Mesenteric fat pad (tissue), 1 donor: Measurements from ENCODE around the gene SLC26A2. TPM values are rescaled to one million over a fixed set of nuclear protein-coding genes. Genes with fewer than 3 reads are reported as not detected.

ENCODE experiments used
- DNase-seq: peaks from one replicate; pipeline ENCODE4 v3.0.0-alpha.2; 2020; ENCODE audit warnings: low spot score
- long read RNA-seq: library from polyadenylated mRNA; unstranded; transcript quantifications from one replicate; pipeline ENCODE4 v2.0.0, GENCODE V29; 2020
- total RNA-seq: library from RNA; stranded (reverse); fragmentation: NEBNext Ultra II Directional; extraction: Animal tissue kit (Norgen Biotek cat#: 25700); gene quantifications from one replicate; pipeline ENCODE4 v1.2.1, GENCODE V29; 2021
- donor health status: DM: yes; HTN: yes; CAD: no.

SLC26A2 gene
- total RNA-seq: 13.1 TPM
- long read RNA-seq, full-length matches to known transcripts: 13 of 17 reads
- long read RNA-seq, partial matches to known transcripts: 2 of 17 reads
- long read RNA-seq, other reads (novel, unspliced or antisense): 2 of 17 reads

DNA sequence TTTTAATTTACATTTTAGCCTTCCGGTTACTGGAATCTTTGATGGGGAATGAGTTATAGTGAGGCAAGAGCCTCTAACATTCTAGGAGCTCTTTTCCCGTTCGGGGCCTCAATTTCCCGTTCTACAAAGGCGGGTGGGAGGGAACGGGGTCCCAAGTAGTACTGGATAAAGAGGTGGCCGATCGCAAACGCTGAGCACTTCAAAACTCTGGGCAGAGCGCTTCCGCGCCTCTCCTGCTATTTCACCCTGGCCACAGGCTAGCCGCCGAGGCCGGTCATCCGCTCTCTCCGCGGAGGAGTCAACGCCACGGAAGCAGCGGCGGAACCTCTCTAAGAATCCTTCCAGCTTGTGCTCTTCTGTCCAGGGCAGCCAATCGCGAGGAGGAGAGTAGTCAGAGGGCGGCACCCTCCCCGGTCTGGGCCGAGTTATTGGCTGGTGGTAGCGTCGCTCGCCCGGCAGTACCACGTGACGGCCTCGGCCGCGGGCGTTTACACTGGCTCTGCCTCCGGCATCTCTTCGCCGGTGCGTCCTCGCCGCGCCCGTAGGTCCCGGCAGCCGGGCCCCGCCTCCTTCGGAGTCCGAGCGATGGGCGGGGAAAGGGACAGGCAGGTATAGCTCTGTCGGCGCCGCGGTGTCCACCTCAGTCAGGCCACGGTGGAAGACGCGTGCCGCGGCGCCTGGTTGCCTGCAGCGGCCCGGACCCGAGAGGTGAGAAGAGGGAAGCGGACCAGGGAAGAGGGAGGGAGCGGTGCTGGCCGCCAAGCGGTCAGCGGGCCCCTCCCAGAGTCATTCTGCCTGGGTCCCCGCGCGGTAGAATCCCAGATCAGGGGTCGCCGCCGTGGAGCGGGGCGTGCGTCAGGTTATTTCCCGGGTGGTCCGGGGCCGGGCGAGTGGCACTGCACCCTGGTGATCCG, at the start of gene SLC26A2:
SLC26A2 (plus strand) TSS at position 487 of the 914 bp plus-strand sequence. CDS start 16,895 bp downstream, outside the sequence.
- DNase-seq: peak; percentile 99

- no peak for DNase-seq
These were observed 49.5 kb upstream of the SLC26A2 start for GRCh38 chr5:149911031-149911430.

DNA sequence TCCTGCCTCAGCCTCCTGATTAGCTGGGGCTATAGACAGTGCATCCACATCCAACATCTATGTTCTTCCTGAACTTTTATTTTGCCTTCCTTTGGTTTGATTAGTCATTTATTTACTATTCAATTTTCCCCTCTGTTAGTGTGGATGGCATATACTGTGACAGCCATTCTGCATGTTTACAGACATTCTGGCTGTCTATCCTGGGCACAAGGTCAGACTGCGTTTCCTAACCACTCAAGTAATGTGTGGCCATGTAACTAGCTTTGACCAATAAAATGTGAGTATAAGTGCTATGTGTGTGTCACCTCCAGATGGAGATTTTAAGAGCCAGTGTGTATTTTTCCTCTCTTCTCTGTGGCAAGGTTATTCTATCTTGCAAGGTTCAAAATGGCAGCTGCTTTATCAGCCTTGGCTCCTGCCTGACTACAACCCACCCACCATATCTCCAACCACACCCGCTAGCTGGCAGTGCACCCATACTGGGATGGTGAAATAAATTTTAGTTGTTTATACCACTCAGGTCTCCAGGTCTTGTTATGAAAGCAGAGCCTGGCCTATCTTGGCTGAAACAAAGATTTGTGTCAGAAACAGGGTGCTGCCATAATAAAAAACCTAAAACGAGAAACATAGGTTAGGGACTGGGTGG, 48.2 kb upstream of the SLC26A2 start:
- no peak for DNase-seq

- DNase-seq: no peak
These were observed 46.8 kb upstream of the SLC26A2 start for GRCh38 chr5:149913436-149914419.

DNA sequence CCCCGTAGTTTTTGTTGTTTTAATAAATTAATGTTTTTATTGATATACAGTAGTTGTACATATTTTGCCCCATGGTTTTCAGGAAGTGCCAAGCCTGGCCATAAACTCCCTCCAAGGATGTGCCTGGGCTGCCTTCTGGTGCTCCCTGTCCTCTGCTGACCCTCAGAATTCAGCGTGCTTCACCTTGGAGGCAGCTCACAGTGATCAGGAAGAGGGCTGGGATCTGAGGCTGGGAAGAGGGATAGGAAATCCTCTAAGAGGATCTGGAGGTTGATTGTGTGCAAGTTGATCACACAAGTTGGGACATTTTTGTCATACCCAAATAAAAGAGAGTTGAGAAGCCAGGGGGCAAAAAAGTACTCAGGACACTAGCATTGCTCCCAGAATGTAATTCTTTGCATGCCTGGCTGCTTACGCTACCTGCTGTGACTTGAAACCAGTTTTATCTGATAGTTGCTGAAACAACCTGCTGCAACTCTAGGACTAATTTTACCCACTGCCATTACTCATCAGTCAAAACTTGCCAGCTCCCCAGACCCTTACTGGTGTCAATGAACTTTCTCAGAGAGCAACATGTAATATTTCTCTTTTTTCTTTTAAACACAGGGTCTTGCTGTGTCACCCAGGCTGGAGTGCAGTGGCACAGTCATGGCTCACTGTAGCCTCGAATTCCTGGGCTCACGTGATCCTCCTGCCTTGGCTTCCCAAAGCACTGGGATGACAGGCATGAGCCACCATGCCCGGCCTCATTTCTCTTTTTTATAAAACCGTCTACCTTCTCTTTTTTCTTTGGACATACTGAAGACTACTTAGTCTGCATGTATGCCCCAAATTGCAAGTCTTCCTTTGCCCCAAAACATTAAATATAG, 44.9 kb upstream of the SLC26A2 start:
- DNase-seq: no peak

- no peak for DNase-seq
These were observed 44.1 kb upstream of the SLC26A2 start for GRCh38 chr5:149916334-149917072.

- DNase-seq: no peak
These were observed 43.4 kb upstream of the SLC26A2 start for GRCh38 chr5:149917073-149917676.

GRCh38 chr5:149921597-149921996, 39.0 kb upstream of the SLC26A2 start:
- DNase-seq: no peak

GRCh38 chr5:149922950-149923349, 37.6 kb upstream of the SLC26A2 start:
- no peak for DNase-seq

DNA sequence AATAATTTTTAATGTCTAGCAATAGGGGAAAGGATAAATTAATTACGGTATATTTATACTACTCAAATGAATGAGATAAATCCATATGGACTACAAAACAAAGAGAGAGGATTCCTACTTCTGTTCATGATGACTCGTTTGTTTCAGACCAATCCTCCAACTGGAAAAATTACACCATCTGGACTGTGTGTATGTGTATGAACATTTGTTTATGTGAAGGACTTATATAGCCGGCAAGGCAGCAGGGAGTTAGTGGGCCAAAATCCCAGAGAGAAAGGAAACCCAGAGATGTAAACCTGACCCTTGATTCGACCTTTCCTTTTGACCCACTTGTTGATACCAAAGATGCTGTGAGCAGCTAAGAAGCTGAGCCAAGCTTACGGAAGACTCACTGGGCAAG, 36.1 kb upstream of the SLC26A2 start:
- no peak for DNase-seq

GRCh38 chr5:149930043-149930748, 30.4 kb upstream of the SLC26A2 start:
- no peak for DNase-seq

- no peak for DNase-seq
These were observed 29.6 kb upstream of the SLC26A2 start for GRCh38 chr5:149930749-149931574.

DNA sequence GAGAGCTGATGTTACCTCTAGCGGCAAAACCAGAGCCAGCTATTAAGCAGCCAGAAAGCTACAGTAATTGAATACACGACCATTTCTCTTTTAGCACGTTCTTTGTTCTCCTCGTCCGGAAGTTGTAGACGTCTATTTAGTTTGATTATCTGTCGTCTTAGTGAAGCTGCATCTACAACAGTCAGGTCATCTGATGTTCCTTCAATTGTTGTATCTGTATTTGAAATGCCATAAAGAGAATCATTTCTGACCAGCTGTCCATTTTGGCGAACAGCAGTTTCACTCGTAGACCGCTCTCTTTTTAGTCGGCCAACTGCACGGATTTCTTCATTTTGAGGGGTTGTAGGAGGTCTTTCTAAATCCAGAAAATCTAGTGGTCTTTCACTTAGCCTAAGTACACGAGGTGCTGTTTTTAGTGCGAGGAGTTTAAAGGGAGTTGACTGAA, 28.5 kb upstream of the SLC26A2 start:
- no peak for DNase-seq

GRCh38 chr5:149932445-149933350, 27.9 kb upstream of the SLC26A2 start:
- no peak for DNase-seq

GRCh38 chr5:149935431-149935901, 25.1 kb upstream of the SLC26A2 start:
- no peak for DNase-seq
